ENCODE data around the gene ERLIN1.

ERLIN1 gene

GRCh38 chr10:100209303-100209702 is 23.5 kb upstream of the ERLIN1 start:
- TF ChIP-seq, protein P1, sequence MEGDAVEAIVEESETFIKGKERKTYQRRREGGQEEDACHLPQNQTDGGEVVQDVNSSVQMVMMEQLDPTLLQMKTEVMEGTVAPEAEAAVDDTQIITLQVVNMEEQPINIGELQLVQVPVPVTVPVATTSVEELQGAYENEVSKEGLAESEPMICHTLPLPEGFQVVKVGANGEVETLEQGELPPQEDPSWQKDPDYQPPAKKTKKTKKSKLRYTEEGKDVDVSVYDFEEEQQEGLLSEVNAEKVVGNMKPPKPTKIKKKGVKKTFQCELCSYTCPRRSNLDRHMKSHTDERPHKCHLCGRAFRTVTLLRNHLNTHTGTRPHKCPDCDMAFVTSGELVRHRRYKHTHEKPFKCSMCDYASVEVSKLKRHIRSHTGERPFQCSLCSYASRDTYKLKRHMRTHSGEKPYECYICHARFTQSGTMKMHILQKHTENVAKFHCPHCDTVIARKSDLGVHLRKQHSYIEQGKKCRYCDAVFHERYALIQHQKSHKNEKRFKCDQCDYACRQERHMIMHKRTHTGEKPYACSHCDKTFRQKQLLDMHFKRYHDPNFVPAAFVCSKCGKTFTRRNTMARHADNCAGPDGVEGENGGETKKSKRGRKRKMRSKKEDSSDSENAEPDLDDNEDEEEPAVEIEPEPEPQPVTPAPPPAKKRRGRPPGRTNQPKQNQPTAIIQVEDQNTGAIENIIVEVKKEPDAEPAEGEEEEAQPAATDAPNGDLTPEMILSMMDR (conservative IDR thresholded peaks at IDR 0.05; ENCODE audit: control insufficient read depth, insufficient read depth, low read depth, low read length), result no peak
- H3K4me3 ChIP-seq (ENCODE audit: control insufficient read depth, low read depth, low read length), result no peak overlapping the region
- no peak for DNase-seq (ENCODE audit: low read depth)

- TF ChIP-seq, protein P1 (conservative IDR thresholded peaks at IDR 0.05; ENCODE audit: control insufficient read depth, insufficient read depth, low read depth, low read length), result no peak
- no peak overlapping the region for H3K4me3 ChIP-seq (ENCODE audit: control insufficient read depth, low read depth, low read length)
- DNase-seq (ENCODE audit: low read depth), result no peak
These were observed 22.4 kb upstream of the ERLIN1 start for GRCh38 chr10:100208276-100208675.

DNA sequence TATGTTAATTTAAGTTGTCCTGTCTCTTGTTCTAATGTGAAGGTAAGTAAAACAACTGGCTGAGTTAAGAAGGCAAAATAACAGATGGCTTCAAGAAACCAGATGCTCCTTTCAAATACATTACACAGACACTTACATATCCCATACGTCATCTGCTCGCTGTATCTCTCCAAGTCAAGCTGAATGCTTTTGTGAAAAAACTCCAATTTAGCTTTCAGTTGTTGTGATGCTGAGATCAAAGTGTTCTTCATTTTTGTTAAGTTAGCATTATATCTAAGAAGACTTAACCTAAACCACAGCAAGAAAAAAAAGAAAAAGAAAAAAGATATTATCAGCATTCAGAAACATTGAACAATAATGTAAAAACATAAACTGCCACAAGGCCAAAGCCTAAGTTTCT is 18.5 kb upstream of the ERLIN1 start:
- H3K4me3 ChIP-seq (ENCODE audit: control insufficient read depth, low read depth, low read length), result no peak overlapping the region
- no peak for DNase-seq (ENCODE audit: low read depth)
- TF ChIP-seq, protein P1 (conservative IDR thresholded peaks at IDR 0.05; ENCODE audit: control insufficient read depth, insufficient read depth, low read depth, low read length), result no peak

DNA sequence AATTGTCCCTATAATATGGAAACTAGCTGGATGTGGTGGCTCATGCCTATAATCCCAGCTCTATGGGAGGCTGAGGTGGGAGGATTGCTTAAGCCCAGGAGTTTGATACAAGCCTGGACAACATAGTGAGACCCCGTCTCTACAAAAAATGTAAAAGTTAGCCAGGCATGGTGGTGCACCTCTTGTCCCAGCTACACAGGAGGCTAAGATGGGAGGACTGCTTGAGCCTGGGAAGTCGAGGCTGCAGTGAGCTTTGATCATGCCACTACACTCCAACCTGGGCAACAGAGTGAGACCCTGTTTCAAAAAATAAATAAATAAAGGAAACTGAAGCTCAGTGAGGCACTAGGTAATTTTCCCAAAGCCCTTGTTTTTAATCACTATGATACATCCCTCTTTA is 15.7 kb upstream of the ERLIN1 start:
- TF ChIP-seq, protein P1 (conservative IDR thresholded peaks at IDR 0.05; ENCODE audit: control insufficient read depth, insufficient read depth, low read depth, low read length), result no peak
- no peak overlapping the region for H3K4me3 ChIP-seq (ENCODE audit: control insufficient read depth, low read depth, low read length)
- DNase-seq (ENCODE audit: low read depth), result no peak

DNA sequence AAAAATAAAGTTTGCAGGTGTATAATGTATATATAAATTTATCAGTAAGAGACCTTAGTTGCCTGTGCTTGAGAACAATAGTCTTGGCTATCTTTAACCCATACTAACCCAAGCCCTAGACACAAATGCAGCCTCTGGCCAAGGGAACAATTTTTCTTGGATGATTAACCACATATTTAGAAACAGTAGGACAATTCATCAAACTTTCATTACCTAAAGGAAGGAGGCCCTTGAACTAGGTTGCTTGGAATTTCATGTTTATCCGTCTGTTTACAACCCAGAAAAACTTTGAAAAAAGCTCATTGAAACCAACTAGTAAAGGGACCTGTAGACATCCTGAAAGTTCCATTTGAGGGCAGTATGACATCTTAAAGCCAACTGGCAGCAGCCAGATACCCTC is 8.9 kb upstream of the ERLIN1 start:
- H3K4me3 ChIP-seq (ENCODE audit: control insufficient read depth, low read depth, low read length), result no peak overlapping the region
- no peak for DNase-seq (ENCODE audit: low read depth)
- TF ChIP-seq, protein P1 (conservative IDR thresholded peaks at IDR 0.05; ENCODE audit: control insufficient read depth, insufficient read depth, low read depth, low read length), result no peak

DNA sequence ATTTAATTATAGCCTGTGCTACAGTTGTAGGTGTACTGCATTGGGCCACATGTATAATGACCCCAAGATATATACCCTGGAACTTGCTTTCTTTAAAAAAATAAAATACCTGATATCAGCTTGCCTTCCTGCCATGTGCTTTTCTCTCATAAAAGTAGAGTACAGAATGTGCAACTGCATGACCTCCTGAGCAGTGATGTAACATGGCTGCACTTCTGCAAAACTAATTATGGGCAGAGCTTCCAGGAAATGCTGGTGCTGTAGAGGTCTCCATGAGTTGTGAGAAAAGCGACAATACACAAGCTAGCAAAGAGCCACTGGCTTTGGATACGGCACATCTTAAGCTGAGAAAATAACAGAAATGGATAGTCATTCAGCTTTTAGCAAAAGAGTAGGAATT is 6.5 kb upstream of the ERLIN1 start:
- TF ChIP-seq, protein P1 (conservative IDR thresholded peaks at IDR 0.05; ENCODE audit: control insufficient read depth, insufficient read depth, low read depth, low read length), result no peak
- no peak for DNase-seq (ENCODE audit: low read depth)
- no peak overlapping the region for H3K4me3 ChIP-seq (ENCODE audit: control insufficient read depth, low read depth, low read length)
